Fibroblast of lung (primary cell): ENCODE results near the gene ITPKB. TPM values are rescaled to one million over a fixed set of nuclear protein-coding genes. Genes with fewer than 3 reads are reported as not detected.

Experiments used
- DNase-seq, 2 donors: peaks; one replicate each; pipeline versions ENCODE4 v3.0.0 to v3.0.0-alpha.2; 2010; ENCODE audit warnings: low read depth in 2 of 2
- H2AFZ ChIP-seq: 2 replicates; pipeline ENCODE4 v1.5.1; 2012; ENCODE audit warnings: low read length, control low read depth, inconsistent platforms
- H3K27ac ChIP-seq: 2 replicates; pipeline ENCODE4 v1.5.1; 2011; ENCODE audit warnings: low read length, control low read depth; ENCODE audit not compliant: insufficient read depth
- H3K27me3 ChIP-seq: 2 replicates; pipeline ENCODE4 v1.5.1; 2011; ENCODE audit warnings: mild to moderate bottlenecking, low read length; ENCODE audit not compliant: control insufficient read depth, insufficient read depth
- H3K36me3 ChIP-seq: 2 replicates; pipeline ENCODE4 v1.5.1; 2011; ENCODE audit warnings: low read length; ENCODE audit not compliant: control insufficient read depth, insufficient read depth
- H3K4me1 ChIP-seq: 2 replicates; pipeline ENCODE4 v1.5.1; 2011; ENCODE audit warnings: low read length; ENCODE audit not compliant: control insufficient read depth, insufficient read depth; ENCODE audit errors: extremely low read depth
- H3K4me2 ChIP-seq: 2 replicates; pipeline ENCODE4 v1.5.1; 2011; ENCODE audit warnings: low read length, control low read depth; ENCODE audit not compliant: insufficient read depth; ENCODE audit errors: extremely low read depth
- H3K4me3 ChIP-seq, 4 experiments: fragments of 200-600 bp in 1 of 4; sonication (generic) in 1 of 4; replicated peaks in 1 of 4; 2 replicates each; pipeline ENCODE4 v1.5.1; 2011 to 2016; ENCODE audit warnings: low read length in 4 of 4, low read depth in 3 of 4, mild to moderate bottlenecking in 3 of 4, control low read depth in 2 of 4, inconsistent platforms in 1 of 4, mixed read lengths in 1 of 4; ENCODE audit not compliant: insufficient read depth in 1 of 4; ENCODE audit errors: control extremely low read depth in 1 of 4
- H3K79me2 ChIP-seq: 2 replicates; pipeline ENCODE4 v1.5.1; 2012; ENCODE audit warnings: mild to moderate bottlenecking, low read length, inconsistent platforms; ENCODE audit not compliant: control insufficient read depth, insufficient read depth
- H3K9ac ChIP-seq: 2 replicates; pipeline ENCODE4 v1.5.1; 2011; ENCODE audit warnings: mild to moderate bottlenecking, low read length, control low read depth; ENCODE audit not compliant: insufficient read depth
- H3K9me3 ChIP-seq: 2 replicates; pipeline ENCODE4 v1.5.1; 2012; ENCODE audit warnings: low read depth, low read length; ENCODE audit not compliant: control insufficient read depth, insufficient read depth
- H4K20me1 ChIP-seq: 2 replicates; pipeline ENCODE4 v1.5.1; 2011; ENCODE audit warnings: low read length; ENCODE audit not compliant: control insufficient read depth, insufficient read depth; ENCODE audit errors: extremely low read depth
- EZH2 ChIP-seq: IDR thresholded peaks from 2 replicates; pipeline ENCODE4 v1.5.1; 2012; ENCODE audit warnings: low read length, control low read depth, mild to moderate bottlenecking; ENCODE audit errors: missing control alignments
- polyA plus RNA-seq, 2 donors: library from polyadenylated mRNA; depleted of rRNA in 1 of 2; stranded (reverse) in 1 of 2; unstranded in 1 of 2; fragments of >200 nt; gene quantifications; 2 replicates each; pipeline ENCODE4 v1.2.1, GENCODE V29; 2011 to 2012; ENCODE audit warnings: missing spikeins in 1 of 2
- total RNA-seq: library from RNA; depleted of rRNA; stranded (reverse); fragments of >200 nt; gene quantifications from 2 replicates; pipeline ENCODE4 v1.2.1, GENCODE V29; 2014
- TF ChIP-seq, protein P1 (sequence below), 2 donors: IDR thresholded peaks in 1 of 2; conservative IDR thresholded peaks in 1 of 2; 1 replicate in 1 of 2; 2 replicates in 1 of 2; pipeline ENCODE4 v1.5.1; 2011 to 2012; ENCODE audit warnings: low read length in 2 of 2, control low read depth in 1 of 2, inconsistent platforms in 1 of 2, low read depth in 1 of 2, mild to moderate bottlenecking in 1 of 2

ITPKB gene
- total and polyA plus RNA-seq, 2 donors (not counting 1 experiment from before 2014, with no cell fraction given) = 10.2 to 32.4 TPM

DNA sequence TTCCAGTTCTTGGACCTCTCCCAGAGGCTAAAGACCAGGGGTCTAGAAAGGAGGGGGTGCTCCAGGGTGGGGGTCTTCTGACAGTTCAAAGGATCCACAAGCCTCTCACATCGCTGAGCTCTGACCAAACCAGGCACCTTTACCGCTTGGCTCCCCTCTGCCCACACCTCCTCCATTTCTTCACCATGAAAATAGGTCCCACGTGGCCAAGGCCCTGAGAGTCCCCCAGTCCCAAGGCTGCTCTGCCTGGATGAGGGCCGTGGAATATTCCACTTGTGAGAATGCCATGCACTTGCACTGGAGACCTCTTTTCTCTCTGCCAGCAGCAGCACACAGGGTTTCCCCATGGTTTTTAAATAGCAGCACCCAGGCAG, 87.4 kb downstream of the ITPKB start:
- Histone ChIP-seq H3K4me2 (no peak overlapping the region), H3K27me3 (no peaks in the 10 kb centered on the region), H3K27ac (no peak overlapping the region), H3K36me3 (peaks cover 10% of the 10 kb centered on the region), H3K4me3 (no peak overlapping the region), H3K9ac (no peak overlapping the region), H3K9me3 (no peaks in the 10 kb centered on the region), H4K20me1 (no peaks in the 10 kb centered on the region), H3K79me2 (no peaks in the 10 kb centered on the region), H3K4me1 (peaks cover 20% of the 10 kb centered on the region), H2AFZ (no peak overlapping the region)
- TF ChIP-seq EZH2 = no peak
- TF ChIP-seq, protein P1, sequence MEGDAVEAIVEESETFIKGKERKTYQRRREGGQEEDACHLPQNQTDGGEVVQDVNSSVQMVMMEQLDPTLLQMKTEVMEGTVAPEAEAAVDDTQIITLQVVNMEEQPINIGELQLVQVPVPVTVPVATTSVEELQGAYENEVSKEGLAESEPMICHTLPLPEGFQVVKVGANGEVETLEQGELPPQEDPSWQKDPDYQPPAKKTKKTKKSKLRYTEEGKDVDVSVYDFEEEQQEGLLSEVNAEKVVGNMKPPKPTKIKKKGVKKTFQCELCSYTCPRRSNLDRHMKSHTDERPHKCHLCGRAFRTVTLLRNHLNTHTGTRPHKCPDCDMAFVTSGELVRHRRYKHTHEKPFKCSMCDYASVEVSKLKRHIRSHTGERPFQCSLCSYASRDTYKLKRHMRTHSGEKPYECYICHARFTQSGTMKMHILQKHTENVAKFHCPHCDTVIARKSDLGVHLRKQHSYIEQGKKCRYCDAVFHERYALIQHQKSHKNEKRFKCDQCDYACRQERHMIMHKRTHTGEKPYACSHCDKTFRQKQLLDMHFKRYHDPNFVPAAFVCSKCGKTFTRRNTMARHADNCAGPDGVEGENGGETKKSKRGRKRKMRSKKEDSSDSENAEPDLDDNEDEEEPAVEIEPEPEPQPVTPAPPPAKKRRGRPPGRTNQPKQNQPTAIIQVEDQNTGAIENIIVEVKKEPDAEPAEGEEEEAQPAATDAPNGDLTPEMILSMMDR (conservative IDR thresholded peaks at IDR 0.05 in 1 of 2, IDR thresholded peaks at IDR 0.05 in 1 of 2; ENCODE audit: low read depth in 1 of 2, low read length in 2 of 2) = no peak
- DNase-seq = no peak

DNA sequence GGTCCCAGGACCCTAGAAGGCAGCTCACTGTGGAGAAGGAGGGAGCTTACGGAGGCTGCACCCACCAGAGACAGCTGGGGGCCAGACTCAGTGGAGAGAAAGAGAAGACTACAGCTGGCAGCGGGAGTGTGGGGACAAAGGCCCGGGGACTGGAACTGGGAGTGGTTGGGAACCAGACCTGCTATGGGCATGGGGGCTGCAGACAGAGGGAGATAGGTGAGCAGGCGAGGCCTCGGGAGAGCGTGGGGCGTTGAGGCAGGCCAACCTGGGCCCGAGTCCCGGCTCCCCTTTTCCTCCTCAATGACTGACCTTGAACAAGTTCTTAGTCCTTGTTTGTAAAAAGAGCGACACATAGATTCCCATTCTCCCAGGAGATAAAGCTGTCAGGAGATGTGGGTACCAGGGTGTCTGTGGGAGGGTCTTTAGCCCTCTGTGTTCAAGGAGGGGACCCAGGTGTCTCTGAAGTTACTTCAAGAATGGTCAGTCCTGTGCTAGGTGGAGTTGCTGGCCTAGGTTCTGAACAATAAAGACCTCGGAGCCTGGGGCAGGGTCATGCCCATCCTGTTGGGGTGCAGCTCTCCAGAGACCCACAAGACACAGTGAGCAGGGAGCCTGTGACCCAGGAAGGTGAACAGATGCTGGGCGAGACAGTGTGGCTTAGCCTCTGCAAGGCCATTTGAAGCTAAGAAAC, 87.9 kb downstream of the ITPKB start:
- no peaks in the 10 kb centered on the region for H3K79me2 ChIP-seq
- no peak overlapping the region for H3K27ac ChIP-seq
- H2AFZ ChIP-seq = no peak overlapping the region
- peaks cover 10% of the 10 kb centered on the region for H3K36me3 ChIP-seq
- no peaks in the 10 kb centered on the region for H3K27me3 ChIP-seq
- no peak overlapping the region for H3K9ac ChIP-seq
- H3K4me1 ChIP-seq = peaks cover 15% of the 10 kb centered on the region
- TF ChIP-seq EZH2 = no peak
- TF ChIP-seq, protein P1 (conservative IDR thresholded peaks at IDR 0.05 in 1 of 2, IDR thresholded peaks at IDR 0.05 in 1 of 2; ENCODE audit: low read depth in 1 of 2, low read length in 2 of 2) = no peak
- H3K4me2 ChIP-seq = no peak overlapping the region
- H4K20me1 ChIP-seq = no peaks in the 10 kb centered on the region
- no peaks in the 10 kb centered on the region for H3K9me3 ChIP-seq
- DNase-seq = no peak
- H3K4me3 ChIP-seq = no peak overlapping the region

GRCh38 chr1:226650236-226650841, 88.7 kb downstream of the ITPKB start:
- no peaks in the 10 kb centered on the region for H3K27me3 ChIP-seq
- no peak overlapping the region for H3K4me2 ChIP-seq
- no peaks in the 10 kb centered on the region for H3K9me3 ChIP-seq
- H3K4me1 ChIP-seq = peaks cover 17% of the 10 kb centered on the region
- H3K36me3 ChIP-seq = peaks cover 10% of the 10 kb centered on the region
- H2AFZ ChIP-seq = no peak overlapping the region
- no peaks in the 10 kb centered on the region for H3K79me2 ChIP-seq
- TF ChIP-seq EZH2 = no peak
- TF ChIP-seq, protein P1 (conservative IDR thresholded peaks at IDR 0.05 in 1 of 2, IDR thresholded peaks at IDR 0.05 in 1 of 2; ENCODE audit: low read depth in 1 of 2, low read length in 2 of 2) = no peak
- DNase-seq = no peak
- no peak overlapping the region for H3K27ac ChIP-seq
- no peak overlapping the region for H3K9ac ChIP-seq
- H4K20me1 ChIP-seq = no peaks in the 10 kb centered on the region
- no peak overlapping the region for H3K4me3 ChIP-seq
